ENCODE results near the gene CDH4. TPM values are rescaled to one million over a fixed set of nuclear protein-coding genes. Genes with fewer than 3 reads are reported as not detected.

CDH4 gene
- total and polyA plus RNA-seq, 2 of the 13 experiments (the other 11 are each of a cell fraction or from before 2014, with no cell fraction given): not detected

- Histone ChIP-seq H2AFZ (ENCODE audit: low read length) (no peak overlapping the region), H3K36me3 (replicated peaks in 1 of 2; ENCODE audit: control insufficient read depth in 1 of 2, insufficient read depth in 2 of 2, low read length in 2 of 2) (no peaks in the 10 kb centered on the region), H3K9ac (ENCODE audit: insufficient read depth, low read depth, low read length) (no peak overlapping the region), H3K4me1 (ENCODE audit: insufficient read depth, low read length) (no peaks in the 10 kb centered on the region), H3K27me3 (ENCODE audit: control insufficient read depth in 1 of 2, insufficient read depth in 2 of 2, low read length in 2 of 2) (peaks cover 1 to 3% of the 10 kb centered on the region in 2 experiments; a peak in 1 of 5 replicates), H3K79me2 (ENCODE audit: insufficient read depth, low read length) (no peaks in the 10 kb centered on the region), H3K4me2 (ENCODE audit: low read depth, low read length) (no peak overlapping the region), H3K4me3 (replicated peaks in 1 of 3; ENCODE audit: insufficient read depth in 1 of 3, low read depth in 2 of 3, low read length in 3 of 3) (no peak overlapping the region), H4K20me1 (ENCODE audit: insufficient read depth, low read length) (no peaks in the 10 kb centered on the region), H3K27ac (ENCODE audit: extremely low read length, insufficient read depth, low read length) (no peak overlapping the region), H3K9me3 (ENCODE audit: low read length) (no peaks in the 10 kb centered on the region)
- in situ Hi-C loops (cut with HindIII; ENCODE audit: extremely low pct_ligation_motif_present, low pct_unique_long_range_greater_than_20kb) (no loop called here), intact Hi-C loops (cut with micrococcal nuclease; ENCODE audit: unreplicated experiment) (no loop called here)
- TF ChIP-seq TAF15 (IDR thresholded peaks at IDR 0.05; ENCODE audit: low read depth, low read length, poor library complexity, severe bottlenecking): no peak
- no peak for TF ChIP-seq PHF5A (CRISPR knock-in tag; IDR thresholded peaks at IDR 0.05; ENCODE audit: low read depth, unreplicated experiment)
- no peak for TF ChIP-seq SNAI1 (CRISPR knock-in tag; IDR thresholded peaks at IDR 0.05; ENCODE audit: borderline replicate concordance)
- ChIA-PET POLR2A (no interaction called here), CTCF (ENCODE audit: low intra/inter-chr PET ratio, low total read pairs) (no interaction called here)
- 38% methylated on average over 10 of the region's 10 CpGs for whole genome bisulfite sequencing (ENCODE audit: low lambda C conversion rate)
- no TSS peak for BruUV-seq (replicated peaks)
- ATAC-seq (no peak), DNase-seq (ENCODE audit: low spot score) (no peak), FAIRE-seq (no peak)
Observed at GRCh38 chr20:61451009-61451408, 198.9 kb downstream of the CDH4 start.

- Histone ChIP-seq H3K4me3 (replicated peaks in 1 of 3; ENCODE audit: insufficient read depth in 1 of 3, low read depth in 2 of 3, low read length in 3 of 3) (no peak overlapping the region), H3K27ac (ENCODE audit: extremely low read length, insufficient read depth, low read length) (no peak overlapping the region), H3K4me2 (ENCODE audit: low read depth, low read length) (no peak overlapping the region), H3K4me1 (ENCODE audit: insufficient read depth, low read length) (no peaks in the 10 kb centered on the region), H3K9me3 (ENCODE audit: low read length) (no peaks in the 10 kb centered on the region), H4K20me1 (ENCODE audit: insufficient read depth, low read length) (no peaks in the 10 kb centered on the region), H3K27me3 (ENCODE audit: control insufficient read depth in 1 of 2, insufficient read depth in 2 of 2, low read length in 2 of 2) (0 out of 5 replicates have a peak, but pooled peaks cover 1 to 3% of the 10 kb centered on the region in 2 experiments), H2AFZ (ENCODE audit: low read length) (no peak overlapping the region), H3K79me2 (ENCODE audit: insufficient read depth, low read length) (no peaks in the 10 kb centered on the region), H3K36me3 (replicated peaks in 1 of 2; ENCODE audit: control insufficient read depth in 1 of 2, insufficient read depth in 2 of 2, low read length in 2 of 2) (no peaks in the 10 kb centered on the region), H3K9ac (ENCODE audit: insufficient read depth, low read depth, low read length) (no peak overlapping the region)
- ChIA-PET POLR2A (no interaction called here), CTCF (ENCODE audit: low intra/inter-chr PET ratio, low total read pairs) (no interaction called here)
- ATAC-seq: no peak
- DNase-seq (ENCODE audit: low spot score): no peak
- FAIRE-seq: no peak
- BruUV-seq (replicated peaks): no TSS peak
- 60% methylated on average over 8 of the region's 8 CpGs for WGBS (ENCODE audit: low lambda C conversion rate)
- intact Hi-C loops (cut with micrococcal nuclease; ENCODE audit: unreplicated experiment): no loop called here
- in situ Hi-C loops (cut with HindIII; ENCODE audit: extremely low pct_ligation_motif_present, low pct_unique_long_range_greater_than_20kb): no loop called here
- TF ChIP-seq ATF7 (IDR thresholded peaks at IDR 0.05) (no peak), ATF7 (CRISPR knock-in tag; IDR thresholded peaks at IDR 0.05) (no peak), PHF5A (CRISPR knock-in tag; IDR thresholded peaks at IDR 0.05; ENCODE audit: low read depth, unreplicated experiment) (no peak), MED1 (CRISPR knock-in tag; IDR thresholded peaks at IDR 0.05) (no peak), ISL2 (CRISPR knock-in tag; IDR thresholded peaks at IDR 0.05) (no peak), SIN3A (IDR thresholded peaks at IDR 0.05; ENCODE audit: borderline replicate concordance, low read depth, low read length) (no peak), ZSCAN12 (CRISPR knock-in tag; IDR thresholded peaks at IDR 0.05) (no peak), ERF (CRISPR knock-in tag; IDR thresholded peaks at IDR 0.05) (no peak), ZNF552 (CRISPR knock-in tag; IDR thresholded peaks at IDR 0.05; ENCODE audit: borderline replicate concordance) (no peak), KDM4B (CRISPR knock-in tag; IDR thresholded peaks at IDR 0.05) (no peak), ZSCAN5A (CRISPR knock-in tag; IDR thresholded peaks at IDR 0.05; ENCODE audit: borderline replicate concordance) (no peak), MIXL1 (CRISPR knock-in tag; IDR thresholded peaks at IDR 0.05) (no peak), ETV6 (CRISPR knock-in tag; conservative IDR thresholded peaks at IDR 0.05) (no peak), IRX3 (CRISPR knock-in tag; IDR thresholded peaks at IDR 0.05; ENCODE audit: borderline replicate concordance, low read depth) (no peak), RELA (CRISPR knock-in tag; IDR thresholded peaks at IDR 0.05) (no peak), DPF2 (CRISPR knock-in tag; IDR thresholded peaks at IDR 0.05; ENCODE audit: borderline replicate concordance, low read depth) (no peak)
Observed at GRCh38 chr20:61451953-61452352, 199.9 kb downstream of the CDH4 start.

Measured in HepG2 (cell line).